AG09319 (cell line): ENCODE results near the gene RIT2.

Experiments
- DNase-seq: peaks from one replicate; pipeline ENCODE4 v3.0.0-alpha.2; 2010; ENCODE audit warnings: low read depth; ENCODE audit errors: extremely low read depth
- TF ChIP-seq, protein P1 (sequence below): IDR thresholded peaks from 2 replicates; pipeline ENCODE4 v1.5.1; 2011; ENCODE audit warnings: low read depth, mild to moderate bottlenecking, inconsistent platforms, low read length, moderate library complexity

Gene RIT2

DNA sequence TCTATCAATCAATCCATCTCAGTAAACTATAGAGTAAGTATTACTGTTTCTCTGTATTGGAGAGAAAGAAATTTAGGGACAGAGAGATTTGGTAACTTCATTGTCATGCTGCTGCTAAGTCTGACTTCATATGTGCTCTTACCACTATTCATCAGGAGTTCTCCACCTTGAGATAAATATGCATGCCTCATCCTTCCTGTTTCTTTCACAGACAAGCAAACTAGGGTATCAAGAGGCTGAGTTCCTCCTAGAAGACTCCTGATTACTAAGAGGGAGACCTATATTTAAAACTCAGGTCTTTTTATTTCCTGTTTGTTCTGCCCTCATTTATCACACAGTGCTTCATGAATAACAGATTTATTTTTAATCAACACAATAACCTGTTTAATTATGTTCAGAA lies 34.1 kb downstream of the RIT2 start:
- no peak for DNase-seq
- TF ChIP-seq, protein P1, sequence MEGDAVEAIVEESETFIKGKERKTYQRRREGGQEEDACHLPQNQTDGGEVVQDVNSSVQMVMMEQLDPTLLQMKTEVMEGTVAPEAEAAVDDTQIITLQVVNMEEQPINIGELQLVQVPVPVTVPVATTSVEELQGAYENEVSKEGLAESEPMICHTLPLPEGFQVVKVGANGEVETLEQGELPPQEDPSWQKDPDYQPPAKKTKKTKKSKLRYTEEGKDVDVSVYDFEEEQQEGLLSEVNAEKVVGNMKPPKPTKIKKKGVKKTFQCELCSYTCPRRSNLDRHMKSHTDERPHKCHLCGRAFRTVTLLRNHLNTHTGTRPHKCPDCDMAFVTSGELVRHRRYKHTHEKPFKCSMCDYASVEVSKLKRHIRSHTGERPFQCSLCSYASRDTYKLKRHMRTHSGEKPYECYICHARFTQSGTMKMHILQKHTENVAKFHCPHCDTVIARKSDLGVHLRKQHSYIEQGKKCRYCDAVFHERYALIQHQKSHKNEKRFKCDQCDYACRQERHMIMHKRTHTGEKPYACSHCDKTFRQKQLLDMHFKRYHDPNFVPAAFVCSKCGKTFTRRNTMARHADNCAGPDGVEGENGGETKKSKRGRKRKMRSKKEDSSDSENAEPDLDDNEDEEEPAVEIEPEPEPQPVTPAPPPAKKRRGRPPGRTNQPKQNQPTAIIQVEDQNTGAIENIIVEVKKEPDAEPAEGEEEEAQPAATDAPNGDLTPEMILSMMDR: no peak

- TF ChIP-seq, protein P1: no peak
- no peak for DNase-seq
Observed at GRCh38 chr18:43080671-43081070, 34.8 kb downstream of the RIT2 start.

DNA sequence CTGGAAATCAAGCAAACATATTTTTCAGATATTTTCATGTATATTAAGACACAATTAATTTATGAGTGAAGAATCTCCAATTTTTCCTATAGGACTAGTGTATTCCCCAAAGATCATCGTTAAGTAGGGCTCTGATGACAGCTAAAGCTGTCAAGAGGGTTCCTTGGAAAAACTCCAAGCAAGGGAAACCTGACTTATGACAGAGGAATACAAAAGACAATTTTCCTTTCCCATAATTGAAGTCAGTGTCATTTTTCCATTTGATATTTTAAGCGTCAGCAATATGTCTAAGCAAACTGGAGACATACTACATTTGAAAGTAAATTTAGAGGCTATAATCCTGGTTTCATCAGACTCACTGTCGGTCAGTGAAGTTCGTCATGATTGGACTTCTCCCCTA lies 36.1 kb downstream of the RIT2 start:
- no peak for DNase-seq
- TF ChIP-seq, protein P1: no peak

- TF ChIP-seq, protein P1: no peak
- no peak for DNase-seq
Observed at GRCh38 chr18:43078478-43079092, 36.9 kb downstream of the RIT2 start.

GRCh38 chr18:43077510-43078308 lies 37.8 kb downstream of the RIT2 start:
- DNase-seq: no peak
- TF ChIP-seq, protein P1: no peak

DNA sequence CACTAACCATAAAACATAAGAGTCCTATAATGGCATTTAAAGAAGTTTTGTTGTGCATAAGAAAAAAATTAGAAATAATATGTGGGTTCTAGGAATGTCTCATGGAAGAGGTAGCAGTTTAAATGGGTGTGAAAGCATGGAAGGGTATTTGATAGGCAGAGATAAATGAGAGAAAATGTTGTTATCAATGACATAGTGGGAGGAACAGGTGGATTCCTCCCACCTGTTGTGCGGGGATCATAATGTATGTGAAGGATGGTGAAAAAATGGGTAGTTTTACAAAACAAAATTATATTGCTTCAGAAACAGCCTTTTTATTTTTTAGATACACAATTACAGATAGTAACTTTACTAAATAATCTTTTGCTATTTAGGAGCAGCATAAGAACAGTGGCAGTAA lies 41.7 kb downstream of the RIT2 start:
- TF ChIP-seq, protein P1: no peak
- DNase-seq: no peak

DNA sequence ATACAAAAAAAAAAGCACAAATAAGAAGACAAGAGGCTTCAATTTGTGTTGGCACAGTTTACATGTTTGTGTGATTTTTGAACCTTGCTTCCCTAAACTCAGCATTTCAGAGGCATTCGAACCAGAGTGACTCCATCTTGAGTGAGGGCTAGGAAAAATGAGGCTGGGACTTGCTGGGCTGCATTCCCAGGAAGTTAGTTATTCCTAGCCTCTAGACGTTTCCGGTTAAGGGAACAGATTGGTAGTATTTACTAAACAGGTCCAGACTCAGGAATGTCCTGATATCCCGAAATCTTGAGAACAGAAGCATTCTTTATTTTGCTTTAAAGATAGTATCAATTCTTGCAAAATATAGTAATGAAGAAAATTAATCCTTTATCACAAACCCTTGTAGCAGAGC lies 46.7 kb downstream of the RIT2 start:
- DNase-seq: no peak
- TF ChIP-seq, protein P1: no peak
